Measurements from ENCODE around the gene CARMIL3.
"Not testable (repeated sequence)": the region's sequence is repeated elsewhere in the genome, so short reads cannot be mapped to it uniquely, and the experiment has no call there.

CARMIL3 gene

GRCh38 chr14:24102357-24103048 is 50.7 kb downstream of the CARMIL3 start:
- no peak for DNase-seq
- in situ Hi-C loops (cut with HindIII; ENCODE audit: low pct_ligation_motif_present, low pct_unique_long_range_greater_than_20kb, low sequenced_read_pairs) = no loop called here

GRCh38 chr14:24103451-24103850 is 51.6 kb downstream of the CARMIL3 start:
- in situ Hi-C loops (cut with HindIII; ENCODE audit: low pct_ligation_motif_present, low pct_unique_long_range_greater_than_20kb, low sequenced_read_pairs) = no loop called here
- DNase-seq = no peak

- in situ Hi-C loops (cut with HindIII; ENCODE audit: low pct_ligation_motif_present, low pct_unique_long_range_greater_than_20kb, low sequenced_read_pairs); DNase-seq: not testable (repeated sequence)
These were observed 53.9 kb downstream of the CARMIL3 start for GRCh38 chr14:24105609-24106239.

- DNase-seq = no peak
- in situ Hi-C loops (cut with HindIII; ENCODE audit: low pct_ligation_motif_present, low pct_unique_long_range_greater_than_20kb, low sequenced_read_pairs) = no loop called here
These were observed 55.0 kb downstream of the CARMIL3 start for GRCh38 chr14:24106672-24107271.

- in situ Hi-C loops (cut with HindIII; ENCODE audit: low pct_ligation_motif_present, low pct_unique_long_range_greater_than_20kb, low sequenced_read_pairs) = no loop called here
- no peak for DNase-seq
These were observed 56.6 kb downstream of the CARMIL3 start for GRCh38 chr14:24108336-24108874.

GRCh38 chr14:24110060-24110459 is 58.3 kb downstream of the CARMIL3 start:
- no peak for DNase-seq
- in situ Hi-C loops (cut with HindIII; ENCODE audit: low pct_ligation_motif_present, low pct_unique_long_range_greater_than_20kb, low sequenced_read_pairs) = no loop called here

- no peak for DNase-seq
- in situ Hi-C loops (cut with HindIII; ENCODE audit: low pct_ligation_motif_present, low pct_unique_long_range_greater_than_20kb, low sequenced_read_pairs) = no loop called here
These were observed 58.7 kb downstream of the CARMIL3 start for GRCh38 chr14:24110523-24110922.

GRCh38 chr14:24113379-24113800 is 61.6 kb downstream of the CARMIL3 start:
- in situ Hi-C loops (cut with HindIII; ENCODE audit: low pct_ligation_motif_present, low pct_unique_long_range_greater_than_20kb, low sequenced_read_pairs) = no loop called here
- DNase-seq = no peak

GRCh38 chr14:24113801-24114531 is 62.2 kb downstream of the CARMIL3 start:
- DNase-seq = peak; percentile 81
- in situ Hi-C loops (cut with HindIII; ENCODE audit: low pct_ligation_motif_present, low pct_unique_long_range_greater_than_20kb, low sequenced_read_pairs) = no loop called here

- peak; percentile 99 for DNase-seq
- in situ Hi-C loops (cut with HindIII; ENCODE audit: low pct_ligation_motif_present, low pct_unique_long_range_greater_than_20kb, low sequenced_read_pairs) = no loop called here
These were observed 63.0 kb downstream of the CARMIL3 start, which contains the start of the genes DCAF11 and NRL for GRCh38 chr14:24114532-24115421. Gene DCAF11 (plus strand): TSS chr14:24114777. CDS start chr14:24115595, 818 bp downstream. Gene NRL (minus strand): TSS chr14:24114949. CDS start chr14:24082848, 32,101 bp downstream.

GRCh38 chr14:24115422-24116127 is 63.8 kb downstream of the CARMIL3 start:
- no peak for DNase-seq

GRCh38 chr14:24116128-24116814 is 64.5 kb downstream of the CARMIL3 start:
- in situ Hi-C loops (cut with HindIII; ENCODE audit: low pct_ligation_motif_present, low pct_unique_long_range_greater_than_20kb, low sequenced_read_pairs) = no loop called here
- DNase-seq = no peak

More at GRCh38 chr14:24115422-24116127, 63.8 kb downstream of the CARMIL3 start:
- in situ Hi-C loops (cut with HindIII; ENCODE audit: low pct_ligation_motif_present, low pct_unique_long_range_greater_than_20kb, low sequenced_read_pairs) = no loop called here

- DNase-seq = no peak
- in situ Hi-C loops (cut with HindIII; ENCODE audit: low pct_ligation_motif_present, low pct_unique_long_range_greater_than_20kb, low sequenced_read_pairs) = no loop called here
These were observed 65.4 kb downstream of the CARMIL3 start for GRCh38 chr14:24117179-24117578.

All from ACHN (cell line).